Ishikawa (cell line): ENCODE measurements around the gene ZNF599.

ENCODE experiments used
- CEBPB ChIP-seq: IDR thresholded peaks from 2 replicates; pipeline ENCODE4 v1.6.1; 2012
- CREB1 ChIP-seq: IDR thresholded peaks from 2 replicates; pipeline ENCODE4 v1.6.1; 2012; ENCODE audit warnings: low read depth
- EGR1 ChIP-seq: IDR thresholded peaks from 2 replicates; pipeline ENCODE4 v1.6.1; 2012
- EP300 ChIP-seq: IDR thresholded peaks from 2 replicates; pipeline ENCODE4 v1.6.1; 2012; ENCODE audit warnings: borderline replicate concordance
- FOXM1 ChIP-seq: IDR thresholded peaks from 2 replicates; pipeline ENCODE4 v1.6.1; 2012; ENCODE audit warnings: low read depth, borderline replicate concordance
- MAX ChIP-seq: IDR thresholded peaks from 2 replicates; pipeline ENCODE4 v1.6.1; 2012
- NFIC ChIP-seq: IDR thresholded peaks from 2 replicates; pipeline ENCODE4 v1.6.1; 2012
- RAD21 ChIP-seq: IDR thresholded peaks from 2 replicates; pipeline ENCODE4 v1.6.1; 2012; ENCODE audit warnings: low read depth
- REST ChIP-seq: IDR thresholded peaks from 2 replicates; pipeline ENCODE4 v1.6.1; 2012; ENCODE audit warnings: low read depth, mild to moderate bottlenecking
- TAF1 ChIP-seq: IDR thresholded peaks from 2 replicates; pipeline ENCODE4 v1.6.1; 2012; ENCODE audit warnings: low read depth, mild to moderate bottlenecking
- TCF12 ChIP-seq: IDR thresholded peaks from 2 replicates; pipeline ENCODE4 v1.6.1; 2012; ENCODE audit warnings: low read depth
- TEAD4 ChIP-seq: IDR thresholded peaks from 2 replicates; pipeline ENCODE4 v1.6.1; 2012
- USF1 ChIP-seq: IDR thresholded peaks from 2 replicates; pipeline ENCODE4 v1.6.1; 2012
- YY1 ChIP-seq: IDR thresholded peaks from 2 replicates; pipeline ENCODE4 v1.6.1; 2012; ENCODE audit warnings: low read depth
- ZBTB7A ChIP-seq: IDR thresholded peaks from 2 replicates; pipeline ENCODE4 v1.6.1; 2012; ENCODE audit warnings: low read depth

Gene ZNF599

GRCh38 chr19:34731964-34732363 lies 41.1 kb downstream of the ZNF599 start:
- TF ChIP-seq ZBTB7A (no peak), EGR1 (no peak), REST (no peak), MAX (no peak), USF1 (no peak), EP300 (no peak), TCF12 (no peak), RAD21 (no peak), TAF1 (no peak), YY1 (no peak)

- TF ChIP-seq REST (0 out of 2 replicates have a peak, but pooled peaks have one; percentile 32), EGR1 (no peak)
Observed at GRCh38 chr19:34731019-34731829, 41.8 kb downstream of the ZNF599 start.

GRCh38 chr19:34725400-34725799 lies 47.6 kb downstream of the ZNF599 start:
- TF ChIP-seq MAX (no peak), CREB1 (no peak), EP300 (no peak), EGR1 (no peak), USF1 (no peak)

GRCh38 chr19:34722353-34722752 lies 50.7 kb downstream of the ZNF599 start:
- no peak for TF ChIP-seq TEAD4
- no peak for TF ChIP-seq YY1
- TF ChIP-seq CEBPB, result no peak
- no peak for TF ChIP-seq REST
- TF ChIP-seq EGR1, result no peak
- TF ChIP-seq EP300, result no peak
- no peak for TF ChIP-seq USF1
- no peak for TF ChIP-seq RAD21
- TF ChIP-seq ZBTB7A, result no peak
- TF ChIP-seq MAX, result no peak
- no peak for TF ChIP-seq NFIC
- TF ChIP-seq TAF1, result no peak
- no peak for TF ChIP-seq CREB1
- TF ChIP-seq FOXM1, result no peak
- TF ChIP-seq TCF12, result no peak
